Liver (tissue), 9 donors: ENCODE results near the gene PNMA8A. TPM values are rescaled to one million over a fixed set of nuclear protein-coding genes. Genes with fewer than 3 reads are reported as not detected.

Experiments
- DNase-seq: peaks from one replicate; pipeline ENCODE4 v3.0.0-alpha.2; 2017; ENCODE audit warnings: low spot score
- H3K27ac ChIP-seq, 2 donors: one replicate each; pipeline ENCODE4 v1.7.0; 2013; ENCODE audit warnings: inconsistent platforms in 2 of 2, low read length in 2 of 2, control low read depth in 1 of 2, low read depth in 1 of 2, mild to moderate bottlenecking in 1 of 2
- H3K27me3 ChIP-seq, 4 donors: one replicate each; pipeline versions ENCODE4 v1.6.1 to v1.7.0; 2013; ENCODE audit warnings: low read length in 3 of 4, inconsistent platforms in 1 of 4, mild to moderate bottlenecking in 1 of 4, moderate library complexity in 1 of 4; ENCODE audit not compliant: control insufficient read depth in 4 of 4, insufficient read depth in 4 of 4
- H3K36me3 ChIP-seq, 4 donors: one replicate each; pipeline versions ENCODE4 v1.6.1 to v1.7.0; 2013; ENCODE audit warnings: low read length in 3 of 4, mild to moderate bottlenecking in 3 of 4, low read depth in 1 of 4, moderate library complexity in 1 of 4; ENCODE audit not compliant: control insufficient read depth in 4 of 4, insufficient read depth in 3 of 4
- H3K4me1 ChIP-seq, 4 donors: one replicate each; pipeline versions ENCODE4 v1.6.1 to v1.7.0; 2013; ENCODE audit warnings: low read length in 3 of 4, mild to moderate bottlenecking in 3 of 4, moderate library complexity in 1 of 4; ENCODE audit not compliant: control insufficient read depth in 4 of 4, insufficient read depth in 4 of 4
- H3K4me3 ChIP-seq, 3 donors: one replicate each; pipeline versions ENCODE4 v1.6.1 to v1.7.0; 2013; ENCODE audit warnings: low read length in 3 of 3, control low read depth in 1 of 3, low read depth in 1 of 3, mild to moderate bottlenecking in 1 of 3
- H3K9ac ChIP-seq, 2 donors: one replicate each; pipeline ENCODE4 v1.7.0; 2013; ENCODE audit warnings: low read length in 2 of 2, mild to moderate bottlenecking in 2 of 2, moderate library complexity in 2 of 2, control low read depth in 1 of 2, low read depth in 1 of 2
- H3K9me3 ChIP-seq, 4 donors: one replicate each; pipeline versions ENCODE4 v1.6.1 to v1.7.0; 2013; ENCODE audit warnings: low read length in 3 of 4; ENCODE audit not compliant: control insufficient read depth in 4 of 4
- EGR1 ChIP-seq, 2 donors: IDR thresholded peaks; 2 replicates each; pipeline ENCODE4 v1.6.1; 2016 to 2018; ENCODE audit warnings: antibody characterized with exemption in 2 of 2, low read depth in 2 of 2
- FOXA1 ChIP-seq: IDR thresholded peaks from 2 replicates; pipeline ENCODE4 v1.6.1; 2016; ENCODE audit warnings: antibody characterized with exemption
- FOXA2 ChIP-seq: IDR thresholded peaks from 2 replicates; pipeline ENCODE4 v1.6.1; 2016; ENCODE audit warnings: antibody characterized with exemption
- GABPA ChIP-seq, 2 donors: IDR thresholded peaks in 1 of 2; conservative IDR thresholded peaks in 1 of 2; 2 replicates each; pipeline ENCODE4 v1.6.1; 2016; ENCODE audit warnings: antibody characterized with exemption in 2 of 2, mild to moderate bottlenecking in 1 of 2, moderate library complexity in 1 of 2
- HNF4A ChIP-seq, 2 donors: conservative IDR thresholded peaks; 2 replicates each; pipeline ENCODE4 v1.6.1; 2016; ENCODE audit warnings: antibody characterized with exemption in 2 of 2, mild to moderate bottlenecking in 2 of 2
- HNF4G ChIP-seq: IDR thresholded peaks from 2 replicates; pipeline ENCODE4 v1.6.1; 2016; ENCODE audit warnings: antibody characterized with exemption
- JUND ChIP-seq, 2 donors: IDR thresholded peaks; 2 replicates each; pipeline ENCODE4 v1.6.1; 2016; ENCODE audit warnings: antibody characterized with exemption in 2 of 2
- NR2F2 ChIP-seq: IDR thresholded peaks from 2 replicates; pipeline ENCODE4 v1.6.1; 2016; ENCODE audit warnings: antibody characterized with exemption
- RAD21 ChIP-seq, 2 donors: IDR thresholded peaks; 2 replicates each; pipeline ENCODE4 v1.6.1; 2016; ENCODE audit warnings: antibody characterized with exemption in 2 of 2, mild to moderate bottlenecking in 2 of 2
- RXRA ChIP-seq, 2 donors: IDR thresholded peaks; 2 replicates each; pipeline ENCODE4 v1.6.1; 2017 to 2018; ENCODE audit warnings: antibody characterized with exemption in 2 of 2, mild to moderate bottlenecking in 1 of 2
- SP1 ChIP-seq: IDR thresholded peaks from 2 replicates; pipeline ENCODE4 v1.6.1; 2018; ENCODE audit warnings: antibody characterized with exemption, mild to moderate bottlenecking
- TAF1 ChIP-seq: conservative IDR thresholded peaks from 2 replicates; pipeline ENCODE4 v1.6.1; 2016; ENCODE audit warnings: antibody characterized with exemption, mild to moderate bottlenecking
- YY1 ChIP-seq: IDR thresholded peaks from 2 replicates; pipeline ENCODE4 v1.6.1; 2016; ENCODE audit warnings: antibody characterized with exemption, mild to moderate bottlenecking
- WGBS: extraction: QIAGEN DNeasy Blood & Tissue Kit; methylation state at CpG from one replicate; pipeline ENCODE4 v1.1.7; 2013; 5-methylcytosine and 5-hydroxymethylcytosine counted together
- polyA plus RNA-seq, 2 donors: library from polyadenylated mRNA; stranded (reverse) in 1 of 2; unstranded in 1 of 2; fragments of 200-250 nt in 1 of 2; fragments of >200 nt in 1 of 2; fragmentation: Nextera tagmentation in 1 of 2; extraction: Ambion mirVana in 1 of 2; gene quantifications; one replicate each; pipeline versions ENCODE4 v1.2.1 to v1.2.3, GENCODE V29; 2013 to 2015
- total RNA-seq, 2 donors: library from RNA; depleted of rRNA; stranded (reverse); fragments of >200 nt; gene quantifications; one replicate each; pipeline ENCODE4 v1.2.3, GENCODE V29; 2014
- TF ChIP-seq, protein P1 (sequence below): IDR thresholded peaks from 2 replicates; pipeline ENCODE4 v1.6.1; 2016; ENCODE audit warnings: antibody characterized with exemption
- TF ChIP-seq, protein P2 (sequence below): IDR thresholded peaks from 2 replicates; pipeline ENCODE4 v1.6.1; 2016; ENCODE audit warnings: antibody characterized with exemption
- TF ChIP-seq, protein P3 (sequence below): IDR thresholded peaks from 2 replicates; pipeline ENCODE4 v1.6.1; 2016; ENCODE audit warnings: antibody characterized with exemption
- TF ChIP-seq, protein P4 (sequence below): fragments of 150-350 bp; IDR thresholded peaks from 2 replicates; pipeline ENCODE4 v1.5.1; 2017; ENCODE audit warnings: improper control_type of control experiment, low read depth, low read length; ENCODE audit not compliant: missing input control
- TF ChIP-seq, protein P5 (sequence below): IDR thresholded peaks from 2 replicates; pipeline ENCODE4 v1.6.1; 2016; ENCODE audit warnings: antibody characterized with exemption, mild to moderate bottlenecking
- donor health status: healthy.
- donor health status: healthy.
- donor health status: healthy.
- donor health status: healthy.
- donor health status: healthy.

Gene PNMA8A
- total and polyA plus RNA-seq, 4 donors, result 0.17 to 0.93 (median 0.22) TPM; not detected in 1

DNA sequence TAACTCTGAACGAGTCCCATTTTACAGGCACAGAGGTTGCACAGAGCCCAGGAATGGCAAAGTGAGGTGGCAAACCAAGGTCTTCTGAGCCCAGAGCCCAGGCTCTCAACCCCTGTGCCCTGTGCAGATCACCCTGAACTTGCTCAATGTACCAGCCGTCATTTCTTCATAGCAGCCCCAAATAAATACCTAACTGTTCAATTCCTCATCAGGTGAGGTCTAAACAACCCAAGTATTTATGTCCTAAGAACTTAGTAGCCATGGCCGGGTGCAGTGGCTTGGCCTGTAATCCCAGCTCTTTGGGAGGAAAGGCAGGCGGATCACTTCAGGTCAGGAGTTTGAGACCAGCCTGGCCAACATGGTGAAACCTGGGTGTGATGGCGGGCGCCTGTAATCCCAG lies 46.1 kb upstream of the PNMA8A start:
- no peak for DNase-seq
- H3K9ac ChIP-seq, result no peak overlapping the region
- H3K4me3 ChIP-seq, result no peak overlapping the region
- H3K27me3 ChIP-seq, result peaks cover 0 to 2% (median 0%) of the 10 kb centered on the region in 4 donors
- H3K4me1 ChIP-seq, result peaks cover 0 to 5% (median 0%) of the 10 kb centered on the region in 4 donors
- no peaks in the 10 kb centered on the region for H3K36me3 ChIP-seq
- WGBS, result 90% methylated on average over 6 of the region's 6 CpGs
- no peaks in the 10 kb centered on the region for H3K9me3 ChIP-seq
- H3K27ac ChIP-seq, result no peak overlapping the region
- TF ChIP-seq, protein P1, sequence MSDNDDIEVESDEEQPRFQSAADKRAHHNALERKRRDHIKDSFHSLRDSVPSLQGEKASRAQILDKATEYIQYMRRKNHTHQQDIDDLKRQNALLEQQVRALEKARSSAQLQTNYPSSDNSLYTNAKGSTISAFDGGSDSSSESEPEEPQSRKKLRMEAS, result no peak
- TF ChIP-seq SP1, result no peak
- no peak for TF ChIP-seq NR2F2
- TF ChIP-seq, protein P2, sequence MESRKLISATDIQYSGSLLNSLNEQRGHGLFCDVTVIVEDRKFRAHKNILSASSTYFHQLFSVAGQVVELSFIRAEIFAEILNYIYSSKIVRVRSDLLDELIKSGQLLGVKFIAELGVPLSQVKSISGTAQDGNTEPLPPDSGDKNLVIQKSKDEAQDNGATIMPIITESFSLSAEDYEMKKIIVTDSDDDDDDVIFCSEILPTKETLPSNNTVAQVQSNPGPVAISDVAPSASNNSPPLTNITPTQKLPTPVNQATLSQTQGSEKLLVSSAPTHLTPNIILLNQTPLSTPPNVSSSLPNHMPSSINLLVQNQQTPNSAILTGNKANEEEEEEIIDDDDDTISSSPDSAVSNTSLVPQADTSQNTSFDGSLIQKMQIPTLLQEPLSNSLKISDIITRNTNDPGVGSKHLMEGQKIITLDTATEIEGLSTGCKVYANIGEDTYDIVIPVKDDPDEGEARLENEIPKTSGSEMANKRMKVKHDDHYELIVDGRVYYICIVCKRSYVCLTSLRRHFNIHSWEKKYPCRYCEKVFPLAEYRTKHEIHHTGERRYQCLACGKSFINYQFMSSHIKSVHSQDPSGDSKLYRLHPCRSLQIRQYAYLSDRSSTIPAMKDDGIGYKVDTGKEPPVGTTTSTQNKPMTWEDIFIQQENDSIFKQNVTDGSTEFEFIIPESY, result no peak
- TF ChIP-seq JUND (IDR thresholded peaks at IDR 0.05), result no peak
- TF ChIP-seq RXRA (IDR thresholded peaks at IDR 0.05), result no peak
- no peak for TF ChIP-seq YY1
- TF ChIP-seq, protein P3, sequence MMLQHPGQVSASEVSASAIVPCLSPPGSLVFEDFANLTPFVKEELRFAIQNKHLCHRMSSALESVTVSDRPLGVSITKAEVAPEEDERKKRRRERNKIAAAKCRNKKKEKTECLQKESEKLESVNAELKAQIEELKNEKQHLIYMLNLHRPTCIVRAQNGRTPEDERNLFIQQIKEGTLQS, result no peak
- no peak for TF ChIP-seq GABPA (IDR thresholded peaks at IDR 0.05 in 1 of 2, conservative IDR thresholded peaks at IDR 0.05 in 1 of 2)
- no peak for TF ChIP-seq HNF4A (conservative IDR thresholded peaks at IDR 0.05)
- no peak for TF ChIP-seq TAF1
- TF ChIP-seq RAD21 (IDR thresholded peaks at IDR 0.05), result no peak
- TF ChIP-seq, protein P4, sequence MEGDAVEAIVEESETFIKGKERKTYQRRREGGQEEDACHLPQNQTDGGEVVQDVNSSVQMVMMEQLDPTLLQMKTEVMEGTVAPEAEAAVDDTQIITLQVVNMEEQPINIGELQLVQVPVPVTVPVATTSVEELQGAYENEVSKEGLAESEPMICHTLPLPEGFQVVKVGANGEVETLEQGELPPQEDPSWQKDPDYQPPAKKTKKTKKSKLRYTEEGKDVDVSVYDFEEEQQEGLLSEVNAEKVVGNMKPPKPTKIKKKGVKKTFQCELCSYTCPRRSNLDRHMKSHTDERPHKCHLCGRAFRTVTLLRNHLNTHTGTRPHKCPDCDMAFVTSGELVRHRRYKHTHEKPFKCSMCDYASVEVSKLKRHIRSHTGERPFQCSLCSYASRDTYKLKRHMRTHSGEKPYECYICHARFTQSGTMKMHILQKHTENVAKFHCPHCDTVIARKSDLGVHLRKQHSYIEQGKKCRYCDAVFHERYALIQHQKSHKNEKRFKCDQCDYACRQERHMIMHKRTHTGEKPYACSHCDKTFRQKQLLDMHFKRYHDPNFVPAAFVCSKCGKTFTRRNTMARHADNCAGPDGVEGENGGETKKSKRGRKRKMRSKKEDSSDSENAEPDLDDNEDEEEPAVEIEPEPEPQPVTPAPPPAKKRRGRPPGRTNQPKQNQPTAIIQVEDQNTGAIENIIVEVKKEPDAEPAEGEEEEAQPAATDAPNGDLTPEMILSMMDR, result no peak
- TF ChIP-seq HNF4G, result no peak
- TF ChIP-seq FOXA2, result no peak
- TF ChIP-seq EGR1 (IDR thresholded peaks at IDR 0.05; ENCODE audit: low read depth in 2 of 2), result no peak
- TF ChIP-seq, protein P5, sequence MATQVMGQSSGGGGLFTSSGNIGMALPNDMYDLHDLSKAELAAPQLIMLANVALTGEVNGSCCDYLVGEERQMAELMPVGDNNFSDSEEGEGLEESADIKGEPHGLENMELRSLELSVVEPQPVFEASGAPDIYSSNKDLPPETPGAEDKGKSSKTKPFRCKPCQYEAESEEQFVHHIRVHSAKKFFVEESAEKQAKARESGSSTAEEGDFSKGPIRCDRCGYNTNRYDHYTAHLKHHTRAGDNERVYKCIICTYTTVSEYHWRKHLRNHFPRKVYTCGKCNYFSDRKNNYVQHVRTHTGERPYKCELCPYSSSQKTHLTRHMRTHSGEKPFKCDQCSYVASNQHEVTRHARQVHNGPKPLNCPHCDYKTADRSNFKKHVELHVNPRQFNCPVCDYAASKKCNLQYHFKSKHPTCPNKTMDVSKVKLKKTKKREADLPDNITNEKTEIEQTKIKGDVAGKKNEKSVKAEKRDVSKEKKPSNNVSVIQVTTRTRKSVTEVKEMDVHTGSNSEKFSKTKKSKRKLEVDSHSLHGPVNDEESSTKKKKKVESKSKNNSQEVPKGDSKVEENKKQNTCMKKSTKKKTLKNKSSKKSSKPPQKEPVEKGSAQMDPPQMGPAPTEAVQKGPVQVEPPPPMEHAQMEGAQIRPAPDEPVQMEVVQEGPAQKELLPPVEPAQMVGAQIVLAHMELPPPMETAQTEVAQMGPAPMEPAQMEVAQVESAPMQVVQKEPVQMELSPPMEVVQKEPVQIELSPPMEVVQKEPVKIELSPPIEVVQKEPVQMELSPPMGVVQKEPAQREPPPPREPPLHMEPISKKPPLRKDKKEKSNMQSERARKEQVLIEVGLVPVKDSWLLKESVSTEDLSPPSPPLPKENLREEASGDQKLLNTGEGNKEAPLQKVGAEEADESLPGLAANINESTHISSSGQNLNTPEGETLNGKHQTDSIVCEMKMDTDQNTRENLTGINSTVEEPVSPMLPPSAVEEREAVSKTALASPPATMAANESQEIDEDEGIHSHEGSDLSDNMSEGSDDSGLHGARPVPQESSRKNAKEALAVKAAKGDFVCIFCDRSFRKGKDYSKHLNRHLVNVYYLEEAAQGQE, result no peak
- TF ChIP-seq FOXA1, result no peak
